HEK293T (cell line): ENCODE measurements around the gene PLEKHG4B.

Source experiments
- L3MBTL2 ChIP-seq: fragments of 450-650 bp; conservative IDR thresholded peaks from 2 replicates; pipeline ENCODE4 v1.6.1; 2016; ENCODE audit warnings: mild to moderate bottlenecking
- SP1 ChIP-seq: fragments of 450-650 bp; IDR thresholded peaks from 2 replicates; pipeline ENCODE4 v1.6.1; 2017

DNA sequence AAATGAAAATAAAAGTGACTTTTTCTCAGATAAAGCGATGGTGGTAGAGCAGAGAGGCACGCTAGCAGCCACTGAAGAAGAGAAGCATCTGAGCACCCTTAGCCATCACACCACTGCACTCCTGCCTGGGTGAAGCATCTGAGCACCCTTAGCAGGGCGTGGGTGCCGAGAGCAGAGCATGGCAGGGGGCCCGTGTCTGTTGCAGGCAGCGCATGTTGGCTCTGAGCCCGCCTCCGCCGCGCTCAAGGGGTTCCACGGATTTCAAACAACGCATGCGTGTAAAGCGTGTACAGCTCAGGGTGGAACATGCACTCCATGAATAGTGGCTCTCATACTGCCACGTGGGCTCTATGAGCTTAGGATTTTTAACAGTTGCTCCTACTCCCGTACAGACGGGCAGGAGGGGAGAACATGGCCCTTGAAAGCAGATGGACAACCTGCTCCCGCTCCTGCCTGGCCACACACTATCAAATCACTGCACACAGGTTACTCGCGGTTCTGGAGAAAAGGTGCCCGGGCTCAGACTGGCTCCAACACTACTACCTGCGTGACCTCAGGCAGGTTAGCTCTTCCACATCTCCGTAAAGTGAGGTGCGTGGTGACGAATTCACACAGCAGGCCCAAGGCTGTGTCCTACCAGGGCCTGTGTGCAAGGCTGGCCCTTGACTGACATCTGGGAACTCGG, 111.4 kb downstream of the PLEKHG4B start:
- TF ChIP-seq L3MBTL2 (no peak), SP1 (no peak)
